ENCODE data around the gene FOXN3. TPM values are rescaled to one million over a fixed set of nuclear protein-coding genes. Genes with fewer than 3 reads are reported as not detected.

FOXN3 gene
- total and polyA plus RNA-seq, 10 of the 15 experiments (the other 5 are each of a cell fraction or from before 2014, with no cell fraction given): 4.5 to 68.9 (median 29.7) TPM

DNA sequence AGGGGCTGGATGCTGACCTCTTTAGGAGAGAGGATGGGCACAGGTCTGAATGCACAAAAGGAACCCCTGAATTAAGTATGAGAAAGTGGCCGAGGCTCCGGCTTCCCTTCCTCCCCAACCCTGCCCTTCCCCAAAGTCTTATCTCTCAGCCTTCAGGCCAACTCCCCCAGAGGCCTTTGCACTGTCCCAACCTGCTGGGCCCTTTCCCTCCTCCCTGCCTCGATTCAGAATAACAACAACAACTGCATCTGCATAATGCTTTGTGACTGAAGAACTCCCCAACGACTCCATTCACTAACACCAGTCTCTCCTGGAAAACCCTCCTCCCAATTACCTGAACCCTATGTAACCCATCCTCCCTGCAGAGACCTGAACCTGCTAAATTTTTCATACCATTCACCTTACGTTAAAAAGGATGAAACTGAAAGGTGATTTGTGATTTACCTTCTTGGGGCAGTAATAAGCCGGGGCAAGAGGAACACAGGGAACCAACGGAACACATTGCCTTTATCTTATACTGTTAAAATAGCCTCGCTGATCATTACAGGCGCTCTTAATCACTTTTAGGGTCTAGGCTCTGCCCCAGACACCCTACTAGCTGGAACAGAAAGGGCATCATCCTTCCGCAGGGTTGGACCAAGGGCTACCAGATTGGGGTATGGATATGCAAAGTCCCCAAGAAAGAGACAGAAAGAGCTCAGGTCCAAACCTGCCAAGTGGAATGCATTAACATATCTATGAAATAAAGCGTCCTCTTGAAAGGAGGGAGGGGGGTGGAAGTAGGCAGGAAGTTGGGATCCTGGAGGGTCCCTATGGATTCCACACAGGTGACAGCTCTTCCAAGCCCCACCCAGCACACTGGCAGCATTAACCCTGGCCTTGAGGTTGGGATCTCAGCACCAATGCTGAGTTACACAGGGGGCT is 24.2 kb upstream of the FOXN3 start:
- H3K4me2 ChIP-seq (ENCODE audit: control insufficient read depth, insufficient read depth): no peak overlapping the region
- in situ Hi-C loops (cut with MboI): loop anchor here (25.0 kb wide), 1 partner anchor 404 kb away; no protein-coding TSS in a partner anchor
- ChIA-PET CTCF (interaction anchor here (0.6 kb wide), 1 partner anchor 102 kb away, joined by 3 read pairs; no protein-coding TSS in a partner anchor), POLR2A (interaction anchor here (0.7 kb wide), 1 partner anchor 10 kb away, joined by 9 read pairs; no protein-coding TSS in a partner anchor), SMC1A (ENCODE audit: uncharacterized antibody, unreplicated experiment) (no interaction called here), RAD21 (ENCODE audit: unreplicated experiment) (interaction anchor here (0.7 kb wide), 1 partner anchor 275 kb away, joined by 4 read pairs; no protein-coding TSS in a partner anchor)
- no peak overlapping the region for H3K27ac ChIP-seq (ENCODE audit: control insufficient read depth, insufficient read depth)
- no peak overlapping the region for H3K9ac ChIP-seq (ENCODE audit: control insufficient read depth, insufficient read depth, low read length)
- no TSS peak for BruUV-seq (replicated peaks)
- H2AFZ ChIP-seq (ENCODE audit: control insufficient read depth, low read depth, low read length): no peak overlapping the region
- H3K4me1 ChIP-seq (ENCODE audit: control insufficient read depth, insufficient read depth, low read length): peaks cover 22% of the 10 kb centered on the region
- intact Hi-C loops (cut with micrococcal nuclease; ENCODE audit: unreplicated experiment): no loop called here
- TF ChIP-seq HDGF (IDR thresholded peaks at IDR 0.05): no peak
- no peak for TF ChIP-seq JUNB (IDR thresholded peaks at IDR 0.05)
- TF ChIP-seq, protein P1, sequence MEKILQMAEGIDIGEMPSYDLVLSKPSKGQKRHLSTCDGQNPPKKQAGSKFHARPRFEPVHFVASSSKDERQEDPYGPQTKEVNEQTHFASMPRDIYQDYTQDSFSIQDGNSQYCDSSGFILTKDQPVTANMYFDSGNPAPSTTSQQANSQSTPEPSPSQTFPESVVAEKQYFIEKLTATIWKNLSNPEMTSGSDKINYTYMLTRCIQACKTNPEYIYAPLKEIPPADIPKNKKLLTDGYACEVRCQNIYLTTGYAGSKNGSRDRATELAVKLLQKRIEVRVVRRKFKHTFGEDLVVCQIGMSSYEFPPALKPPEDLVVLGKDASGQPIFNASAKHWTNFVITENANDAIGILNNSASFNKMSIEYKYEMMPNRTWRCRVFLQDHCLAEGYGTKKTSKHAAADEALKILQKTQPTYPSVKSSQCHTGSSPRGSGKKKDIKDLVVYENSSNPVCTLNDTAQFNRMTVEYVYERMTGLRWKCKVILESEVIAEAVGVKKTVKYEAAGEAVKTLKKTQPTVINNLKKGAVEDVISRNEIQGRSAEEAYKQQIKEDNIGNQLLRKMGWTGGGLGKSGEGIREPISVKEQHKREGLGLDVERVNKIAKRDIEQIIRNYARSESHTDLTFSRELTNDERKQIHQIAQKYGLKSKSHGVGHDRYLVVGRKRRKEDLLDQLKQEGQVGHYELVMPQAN (conservative IDR thresholded peaks at IDR 0.05): no peak
- TF ChIP-seq KDM1A (IDR thresholded peaks at IDR 0.05; ENCODE audit: borderline replicate concordance): no peak
- TF ChIP-seq WRNIP1 (IDR thresholded peaks at IDR 0.05; ENCODE audit: borderline replicate concordance, low read depth, low read length): no peak
- TF ChIP-seq, protein P2, sequence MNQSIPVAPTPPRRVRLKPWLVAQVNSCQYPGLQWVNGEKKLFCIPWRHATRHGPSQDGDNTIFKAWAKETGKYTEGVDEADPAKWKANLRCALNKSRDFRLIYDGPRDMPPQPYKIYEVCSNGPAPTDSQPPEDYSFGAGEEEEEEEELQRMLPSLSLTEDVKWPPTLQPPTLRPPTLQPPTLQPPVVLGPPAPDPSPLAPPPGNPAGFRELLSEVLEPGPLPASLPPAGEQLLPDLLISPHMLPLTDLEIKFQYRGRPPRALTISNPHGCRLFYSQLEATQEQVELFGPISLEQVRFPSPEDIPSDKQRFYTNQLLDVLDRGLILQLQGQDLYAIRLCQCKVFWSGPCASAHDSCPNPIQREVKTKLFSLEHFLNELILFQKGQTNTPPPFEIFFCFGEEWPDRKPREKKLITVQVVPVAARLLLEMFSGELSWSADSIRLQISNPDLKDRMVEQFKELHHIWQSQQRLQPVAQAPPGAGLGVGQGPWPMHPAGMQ (IDR thresholded peaks at IDR 0.05; ENCODE audit: borderline replicate concordance): no peak
- DNase-seq (ENCODE audit: low read depth, low spot score): no peak
- no peaks in the 10 kb centered on the region for H4K20me1 ChIP-seq (ENCODE audit: control insufficient read depth, insufficient read depth)
- FAIRE-seq: no peak
- H3K27me3 ChIP-seq (replicated peaks in 1 of 2; ENCODE audit: control insufficient read depth in 2 of 2, insufficient read depth in 2 of 2, low read length in 1 of 2): no peaks in the 10 kb centered on the region
- no peaks in the 10 kb centered on the region for H3K9me3 ChIP-seq (replicated peaks; ENCODE audit: control insufficient read depth, insufficient read depth, low read length)
- no peaks in the 10 kb centered on the region for H3K36me3 ChIP-seq (ENCODE audit: control insufficient read depth in 2 of 2, insufficient read depth in 2 of 2, low read length in 1 of 2)
- 93% methylated on average over 11 of the region's 11 CpGs for WGBS (ENCODE audit: insufficient coverage, insufficient replicate concordance, low lambda C conversion rate, missing lambda C conversion rate)
- H3K4me3 ChIP-seq: no peak overlapping the region
- no peaks in the 10 kb centered on the region; the same call in 1 of the 2 replicates for H3K79me2 ChIP-seq (ENCODE audit: control insufficient read depth, insufficient read depth, low read length)
- ATAC-seq: no peak
